Fibroblast of peridontal ligament (primary cell): ENCODE results near the gene HS3ST4.
"Not testable (repeated sequence)": the region's sequence is repeated elsewhere in the genome, so short reads cannot be mapped to it uniquely, and the experiment has no call there.

Source experiments
- DNase-seq: peaks from one replicate; pipeline ENCODE4 v3.0.0-alpha.2; 2010; ENCODE audit errors: extremely low read depth

Gene HS3ST4

DNA sequence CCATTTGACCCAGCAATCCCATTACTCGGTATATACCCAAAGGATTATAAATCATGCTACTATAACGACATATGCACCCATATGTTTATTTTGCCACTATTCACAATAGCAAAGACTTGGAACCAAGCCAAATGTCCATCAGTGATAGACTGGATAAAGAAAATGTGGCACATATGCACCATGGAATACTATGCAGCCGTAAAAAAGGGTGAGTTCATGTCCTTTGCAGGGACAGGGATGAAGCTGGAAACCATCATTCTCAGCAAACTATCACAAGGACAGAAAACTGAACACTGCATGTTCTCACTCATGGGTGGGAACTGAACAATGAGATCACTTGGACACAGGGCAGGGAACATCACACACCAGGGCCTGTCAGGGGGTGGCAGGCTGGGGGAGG is 406.4 kb downstream of the HS3ST4 start:
- not testable (repeated sequence) for DNase-seq

- DNase-seq = no peak
Observed at GRCh38 chr16:26102369-26102768, 410.6 kb downstream of the HS3ST4 start.

- DNase-seq = no peak
Observed at GRCh38 chr16:26108836-26109505, 417.2 kb downstream of the HS3ST4 start.

- DNase-seq = no peak
Observed at GRCh38 chr16:26111900-26112299, 420.1 kb downstream of the HS3ST4 start.

DNA sequence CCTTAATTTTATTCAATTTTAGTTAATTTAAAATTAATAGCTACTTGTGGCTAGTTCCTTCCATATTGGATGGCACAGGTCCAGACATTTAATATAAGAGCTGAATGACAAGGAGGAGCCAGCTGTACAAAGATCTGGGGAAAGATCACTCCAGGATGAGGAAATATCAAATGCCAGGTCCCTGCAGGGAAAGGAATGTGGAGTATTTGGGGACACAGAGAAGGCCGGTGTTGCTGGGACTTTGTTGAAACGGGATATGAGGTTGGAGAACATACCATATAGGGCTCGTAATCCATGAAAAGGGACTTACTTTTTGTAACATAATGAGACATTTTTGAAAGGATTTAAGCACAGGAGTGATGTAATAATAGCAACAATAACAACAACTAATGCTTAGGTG is 426.8 kb downstream of the HS3ST4 start:
- no peak for DNase-seq

DNA sequence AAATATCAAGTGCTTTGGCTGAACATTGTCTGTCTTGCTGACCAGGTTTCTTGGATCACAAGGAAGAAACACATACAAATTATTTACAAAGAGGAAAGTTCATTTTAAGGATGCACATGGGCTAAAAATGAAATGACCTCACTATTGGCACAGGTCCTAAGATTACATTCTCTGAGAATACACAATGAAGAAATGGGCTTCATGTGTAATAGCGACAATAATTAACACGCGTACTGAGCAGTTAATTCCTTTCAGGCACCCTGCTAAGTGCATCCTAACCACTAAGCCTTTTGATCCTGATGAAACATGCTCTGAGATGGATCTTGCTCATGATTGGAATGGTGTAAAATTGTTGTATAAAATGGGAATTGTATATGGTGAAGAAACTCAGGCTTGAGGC is 429.0 kb downstream of the HS3ST4 start:
- no peak for DNase-seq

DNA sequence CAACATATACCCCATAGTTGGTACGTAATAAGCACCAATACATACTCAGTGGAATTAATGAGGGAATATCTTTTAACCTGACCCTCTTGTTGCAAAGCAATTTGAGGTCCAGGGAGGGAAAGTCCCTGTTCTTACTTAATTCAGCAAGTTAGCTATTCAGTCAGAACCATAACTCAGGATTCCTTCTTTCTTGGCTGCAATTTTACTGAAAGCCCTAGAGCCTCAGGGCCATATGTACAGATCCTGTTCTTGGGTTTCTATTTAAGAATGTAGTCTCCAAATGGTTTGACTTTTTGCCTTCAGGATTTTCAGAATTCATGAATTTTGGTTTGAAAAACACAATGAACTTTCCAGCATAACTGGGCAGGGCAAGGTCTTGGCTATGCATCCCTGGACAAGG is 436.5 kb downstream of the HS3ST4 start:
- DNase-seq = no peak

- DNase-seq = no peak
Observed at GRCh38 chr16:26129997-26130396, 438.2 kb downstream of the HS3ST4 start.

DNA sequence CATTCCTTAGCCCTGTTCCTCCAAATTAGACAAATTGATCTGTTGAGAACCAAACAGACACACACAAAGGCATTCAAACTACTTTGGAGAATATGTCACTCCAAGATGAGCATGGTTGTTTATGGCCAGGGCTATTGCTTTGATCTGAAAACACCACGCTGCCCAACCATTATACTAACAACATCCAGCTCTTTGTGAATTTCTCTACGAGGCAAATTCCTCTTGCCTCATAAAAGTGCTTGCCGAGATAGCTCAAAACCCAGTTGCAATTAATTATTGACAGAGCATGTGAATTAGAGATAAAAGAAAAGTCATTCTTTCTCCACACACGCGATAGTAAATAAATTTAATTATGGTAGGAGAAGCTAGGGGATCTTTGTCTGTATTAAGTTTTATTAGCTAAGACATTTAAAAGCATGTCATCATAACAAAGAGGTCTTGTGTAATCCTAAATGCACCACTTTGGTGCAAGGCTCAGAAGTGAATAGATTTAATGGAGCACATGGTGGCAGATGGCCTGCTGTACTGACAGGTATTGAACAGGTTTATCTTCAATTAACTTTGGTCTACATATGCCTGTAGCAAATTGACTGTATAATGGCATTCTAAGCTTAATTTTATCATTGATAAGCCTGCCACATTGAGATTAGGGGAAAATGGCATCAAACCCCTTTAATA is 441.8 kb downstream of the HS3ST4 start:
- DNase-seq = no peak

DNA sequence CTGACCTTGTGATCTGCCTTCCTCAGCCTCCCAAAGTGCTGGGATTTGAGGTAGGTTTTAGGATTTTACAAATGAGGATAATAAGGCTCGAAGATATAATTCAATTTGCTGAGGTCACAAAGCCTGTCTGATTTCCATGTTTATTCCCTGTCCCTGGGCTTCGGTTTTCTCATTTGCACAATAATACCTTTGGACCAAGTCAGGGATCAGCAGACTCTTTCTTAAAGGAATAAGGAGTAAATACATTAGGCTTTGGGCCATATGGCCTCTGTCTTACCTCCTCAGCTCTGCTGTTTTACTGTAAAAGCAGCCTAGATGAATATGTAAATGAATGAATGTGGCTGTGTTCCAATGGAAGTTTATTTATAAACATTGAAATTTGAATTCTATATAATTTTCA is 442.8 kb downstream of the HS3ST4 start:
- no peak for DNase-seq

DNA sequence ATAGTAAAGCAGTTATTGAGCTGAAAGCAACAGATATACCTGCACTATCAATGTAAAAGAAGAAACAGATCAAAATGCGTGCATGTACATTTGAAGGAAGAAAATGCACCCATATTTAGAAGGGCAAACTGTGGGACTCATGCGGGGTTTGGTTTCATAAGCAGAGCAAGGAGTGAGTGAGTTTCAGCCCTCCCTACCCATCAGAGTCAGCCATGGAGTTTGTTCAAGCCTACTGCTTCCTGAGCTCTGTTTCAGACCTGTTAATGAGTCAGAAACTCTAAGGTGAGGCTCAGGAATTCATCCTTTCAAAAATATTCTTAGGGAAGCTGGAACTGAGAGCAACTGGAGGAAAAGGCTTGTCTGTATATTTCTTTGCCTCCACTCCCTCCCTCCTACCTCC is 446.2 kb downstream of the HS3ST4 start:
- no peak for DNase-seq

DNA sequence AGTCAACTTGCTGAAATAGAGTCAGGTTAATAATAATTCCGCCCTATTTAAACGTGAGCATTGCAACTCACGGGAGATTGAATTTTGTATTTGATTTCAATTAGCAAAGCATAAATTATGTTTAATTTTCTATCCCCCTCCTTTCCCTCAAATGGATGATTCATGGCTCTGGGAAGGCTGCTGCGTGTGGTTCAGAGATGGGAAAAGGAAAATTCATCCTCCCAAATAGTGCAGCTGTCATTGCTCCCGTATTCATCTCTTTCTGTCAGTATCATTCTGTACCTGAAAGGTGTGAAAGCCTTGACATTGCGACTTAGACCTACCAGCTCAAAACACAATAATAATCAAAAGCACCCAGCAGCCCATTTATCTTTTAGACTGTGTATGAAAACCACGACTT is 447.3 kb downstream of the HS3ST4 start:
- DNase-seq = no peak

GRCh38 chr16:26139884-26140283 is 448.1 kb downstream of the HS3ST4 start:
- no peak for DNase-seq

DNA sequence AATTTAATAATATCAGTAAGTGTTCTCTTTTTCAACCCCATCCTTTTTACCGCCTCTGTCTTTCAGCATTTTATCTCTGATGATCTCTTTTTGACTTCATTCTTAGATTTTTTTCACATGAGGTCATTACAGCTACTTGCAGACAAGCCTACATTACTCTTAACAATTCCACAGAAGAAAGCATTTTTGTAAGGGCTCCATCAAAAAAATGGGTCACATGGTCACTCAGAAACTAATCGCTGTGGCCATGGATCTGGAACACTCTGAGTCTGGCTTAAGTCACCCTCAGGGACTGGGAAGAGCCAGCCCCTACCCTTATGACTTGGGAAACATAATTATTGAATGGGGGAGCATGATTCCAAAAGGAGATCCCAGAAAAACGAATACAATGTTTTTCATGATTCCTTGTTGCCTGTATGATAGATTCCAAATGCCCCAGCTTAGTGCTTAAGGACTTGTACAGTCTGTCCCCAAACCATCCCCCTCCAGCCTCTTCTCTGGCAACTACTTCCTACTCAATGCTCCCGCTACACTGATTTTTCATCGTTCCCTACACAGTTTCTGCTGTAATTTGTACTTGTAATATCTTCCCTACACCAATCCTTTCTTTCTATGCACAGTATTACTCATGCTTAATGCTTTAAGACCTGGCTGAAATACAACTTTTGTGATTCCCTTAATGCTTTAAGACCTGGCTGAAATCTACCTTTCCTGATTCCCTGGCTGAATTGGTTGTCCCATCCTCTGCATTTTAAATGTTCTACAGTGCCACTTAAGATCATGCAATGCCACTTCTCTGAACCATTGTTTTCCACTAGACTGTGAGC is 457.8 kb downstream of the HS3ST4 start:
- no peak for DNase-seq

DNA sequence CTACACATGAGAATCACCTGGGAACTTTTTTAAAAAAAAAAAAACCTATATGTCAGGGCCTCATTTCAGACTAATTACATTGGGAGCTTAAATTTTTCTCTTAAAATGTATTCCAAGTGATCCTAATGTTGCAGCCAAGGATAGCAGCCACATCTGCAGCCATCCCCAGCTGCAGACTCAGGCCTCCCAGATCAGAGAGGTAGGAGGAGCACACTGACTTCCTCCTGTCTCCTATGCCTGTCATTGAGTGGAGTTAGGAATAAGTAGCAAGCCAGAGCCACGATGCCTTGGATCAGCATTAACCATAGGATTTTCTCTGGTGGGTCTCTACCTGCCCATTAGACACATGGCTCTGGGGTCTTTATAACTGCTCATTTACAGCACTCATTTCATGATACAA is 463.5 kb downstream of the HS3ST4 start:
- DNase-seq = no peak

GRCh38 chr16:26157319-26157718 is 465.6 kb downstream of the HS3ST4 start:
- DNase-seq = no peak

GRCh38 chr16:26158142-26158759 is 466.5 kb downstream of the HS3ST4 start:
- DNase-seq = no peak

GRCh38 chr16:26161461-26162180 is 469.9 kb downstream of the HS3ST4 start:
- DNase-seq = no peak

DNA sequence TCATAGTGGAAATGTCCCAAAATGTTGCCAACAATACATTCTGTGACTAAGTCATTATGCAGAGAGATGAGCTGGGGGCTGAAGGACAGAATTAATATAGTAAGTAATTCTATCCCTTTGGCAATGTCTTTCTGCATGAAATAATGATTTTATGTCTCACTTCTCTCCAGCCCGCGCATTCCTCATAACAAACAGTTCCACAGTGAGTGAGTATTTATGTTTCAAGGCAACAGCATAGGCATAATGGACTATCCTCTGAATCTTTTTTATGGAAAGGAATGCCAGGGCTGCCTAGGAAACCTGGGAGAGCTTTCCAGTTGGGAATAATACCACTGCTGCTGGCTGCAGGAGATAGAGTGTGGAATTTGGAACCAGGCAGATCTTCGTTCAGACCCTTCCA is 477.7 kb downstream of the HS3ST4 start:
- DNase-seq = no peak

GRCh38 chr16:26175944-26176343 is 484.2 kb downstream of the HS3ST4 start:
- no peak for DNase-seq

DNA sequence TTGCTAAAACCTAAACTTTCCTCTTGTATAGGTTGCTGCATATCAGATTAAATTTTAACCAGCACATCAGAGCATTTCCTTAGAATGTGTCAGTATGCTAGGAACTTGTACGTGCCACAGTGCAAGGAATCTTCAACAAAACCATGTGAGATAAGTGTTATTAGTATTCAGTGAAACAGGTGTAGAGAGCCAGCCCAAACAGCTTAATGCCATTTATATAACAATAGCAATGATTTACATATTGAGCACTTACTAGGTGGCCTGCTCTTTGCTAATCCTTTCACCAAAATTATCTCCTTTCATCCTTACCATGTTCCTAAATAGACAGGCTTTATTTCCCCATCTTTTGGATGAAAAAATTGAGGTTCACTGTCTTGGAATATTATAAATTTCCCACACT is 485.7 kb downstream of the HS3ST4 start:
- DNase-seq = no peak

GRCh38 chr16:26178298-26178697 is 486.5 kb downstream of the HS3ST4 start:
- no peak for DNase-seq
